HK-2 (cell line): ENCODE results near the gene MPC1.

ENCODE experiments used
- DNase-seq: peaks from one replicate; pipeline ENCODE4 v3.0.0-alpha.2; 2018; ENCODE audit not compliant: unreplicated experiment

The MPC1 gene

DNA sequence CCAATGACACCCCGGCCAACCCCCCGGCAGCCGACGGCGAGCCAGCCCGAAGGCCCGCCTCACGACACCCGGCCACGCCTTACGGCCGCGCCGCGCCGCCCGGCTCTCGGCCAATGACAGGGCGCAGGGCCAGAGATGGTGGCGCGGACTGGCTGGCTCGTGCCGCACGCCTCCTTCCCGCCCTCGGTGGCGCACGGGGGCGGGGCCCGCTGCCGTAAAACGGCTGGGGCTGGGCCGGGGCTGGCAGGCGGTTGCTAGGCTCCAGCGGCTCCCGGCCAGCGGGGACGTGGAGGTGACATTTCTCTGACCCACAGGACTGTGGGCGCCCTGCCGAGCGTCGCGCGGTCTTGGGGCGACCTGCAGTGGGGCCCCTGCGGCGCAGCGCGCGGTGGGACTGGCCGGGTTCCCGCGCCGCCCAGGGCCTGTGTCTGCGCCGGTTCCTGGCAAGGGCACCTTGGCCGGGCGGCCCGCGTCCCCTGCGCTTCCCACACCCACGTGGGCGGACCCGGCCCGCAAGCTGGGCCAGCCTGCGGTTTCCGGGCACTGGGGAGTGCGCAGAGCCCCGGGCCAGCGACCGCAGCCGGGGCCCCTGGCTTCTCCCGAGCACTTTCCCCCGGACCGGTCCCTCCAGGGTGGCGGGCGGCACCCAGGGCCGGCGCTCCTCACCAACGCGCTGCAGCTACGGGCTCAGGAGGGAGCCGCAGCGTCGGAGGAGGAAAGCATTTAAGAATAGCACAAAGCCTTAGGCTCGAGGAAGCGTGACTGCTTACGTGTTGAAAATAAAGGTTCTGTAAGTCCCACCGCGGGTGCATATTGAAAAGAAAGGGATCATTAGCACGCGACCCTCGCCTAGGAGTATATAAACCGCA, at the start of gene MPC1:
TSS of gene MPC1 (minus strand) at position 8 of the 869 bp plus-strand sequence. CDS start 64 bp downstream, outside the sequence.
- peak; percentile 95 for DNase-seq

DNA sequence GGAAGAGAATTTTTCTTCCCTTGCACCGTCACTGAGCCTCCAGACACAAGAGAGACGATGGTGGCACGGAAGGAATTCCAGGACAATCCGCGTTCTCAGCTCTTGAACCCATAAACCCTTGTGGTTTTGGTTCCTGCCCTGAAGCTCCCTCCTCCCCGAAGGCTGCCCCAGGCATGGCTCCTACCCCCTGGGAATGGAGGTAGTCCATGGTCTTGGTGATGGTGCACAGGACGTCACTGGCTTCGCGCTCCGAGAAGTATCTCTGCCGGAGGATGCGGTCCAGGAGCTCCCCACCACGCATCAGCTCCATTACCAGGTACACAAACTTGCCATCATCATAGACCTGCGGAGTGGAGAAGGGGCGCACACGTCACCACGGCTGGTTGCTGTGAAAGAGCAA, 47.5 kb upstream of the MPC1 start:
- no peak for DNase-seq

GRCh38 chr6:166424431-166424830, 41.7 kb upstream of the MPC1 start:
- no peak for DNase-seq

DNA sequence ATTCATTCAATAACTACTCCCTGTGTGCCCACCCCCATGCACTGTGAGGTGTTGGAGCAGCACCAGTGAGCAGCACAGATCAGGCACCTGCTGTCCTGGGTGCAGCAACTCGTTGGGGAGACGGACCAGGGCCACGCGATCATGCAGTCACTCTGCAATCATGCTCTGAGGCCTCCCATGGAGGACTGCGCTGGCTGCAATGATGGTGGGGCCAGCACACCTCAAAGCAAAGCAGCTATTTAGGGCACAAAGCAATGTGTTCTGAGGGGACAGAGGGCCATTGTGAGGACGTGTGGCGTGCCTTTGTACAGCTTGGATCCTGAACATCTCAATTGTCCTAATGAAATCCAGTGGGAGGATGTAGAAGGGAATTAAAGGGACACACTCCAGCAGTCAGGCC, 41.0 kb upstream of the MPC1 start:
- no peak for DNase-seq

- DNase-seq: no peak
Observed at GRCh38 chr6:166423051-166423745, 40.5 kb upstream of the MPC1 start.

GRCh38 chr6:166422201-166422940, 39.6 kb upstream of the MPC1 start:
- no peak for DNase-seq

- DNase-seq: no peak
Observed at GRCh38 chr6:166420351-166420750, 37.6 kb upstream of the MPC1 start.

DNA sequence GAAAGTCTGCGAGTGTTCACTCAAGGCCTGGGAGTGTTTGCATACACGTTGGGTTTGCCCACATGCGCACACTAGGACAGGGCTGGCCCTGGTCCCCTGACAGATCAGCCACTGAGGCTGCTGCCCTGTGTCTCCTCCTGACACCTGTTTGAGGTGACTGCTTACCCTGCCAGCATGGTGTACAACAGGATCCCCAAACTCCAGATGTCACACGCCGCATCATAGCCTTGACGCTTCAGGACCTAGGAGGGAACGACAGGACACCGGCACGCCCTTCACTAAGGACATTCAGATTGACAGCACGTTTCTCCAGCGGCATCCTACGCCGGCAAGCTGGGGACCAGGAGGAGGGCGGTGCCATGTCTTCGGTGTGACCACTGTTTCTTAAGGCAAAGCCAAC, 37.0 kb upstream of the MPC1 start:
- DNase-seq: no peak

GRCh38 chr6:166419286-166419685, 36.5 kb upstream of the MPC1 start:
- peak; percentile 22 for DNase-seq

- DNase-seq: no peak
Observed at GRCh38 chr6:166418691-166419143, 36.0 kb upstream of the MPC1 start.

DNA sequence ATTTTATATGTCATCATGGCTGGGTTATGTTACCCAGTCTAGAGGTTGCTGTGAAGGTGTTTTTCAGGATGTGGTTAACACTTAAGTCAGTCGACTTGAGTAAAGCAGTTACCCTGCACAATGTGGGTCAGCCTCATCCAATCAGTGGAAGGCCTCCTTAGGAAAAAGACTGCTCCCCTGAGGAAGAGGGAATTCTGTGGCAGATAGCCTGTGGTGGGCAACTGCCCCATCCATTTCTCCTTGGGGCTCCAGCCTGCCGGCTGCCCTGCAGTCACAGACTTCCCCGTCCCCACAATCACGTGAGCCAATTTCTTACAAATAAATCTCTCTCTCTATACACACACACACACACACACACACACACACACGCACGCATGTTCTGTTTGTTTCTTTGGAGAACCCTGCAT, 34.5 kb upstream of the MPC1 start:
- DNase-seq: no peak

DNA sequence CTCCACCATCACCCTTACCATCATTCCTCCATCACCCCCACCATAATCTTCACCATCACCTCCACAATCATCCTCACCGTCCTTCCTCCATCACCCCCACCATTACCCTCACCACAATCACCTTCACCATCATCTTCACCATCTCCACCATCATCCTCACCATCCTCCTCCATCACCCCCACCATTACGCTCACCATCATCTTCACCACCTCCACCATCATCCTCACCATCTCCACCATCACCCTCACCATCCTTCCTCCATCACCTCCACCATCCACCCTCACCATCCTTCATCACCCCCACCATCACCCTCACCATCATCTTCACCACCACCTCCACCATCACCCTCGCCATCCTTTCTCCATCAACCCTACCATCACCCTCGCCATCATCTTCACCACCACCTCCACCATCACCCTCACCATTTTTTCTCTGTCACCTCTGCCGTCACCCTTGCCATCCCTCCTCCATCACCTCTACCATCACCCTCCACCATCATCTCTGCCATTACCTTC, 33.1 kb upstream of the MPC1 start:
- no peak for DNase-seq

DNA sequence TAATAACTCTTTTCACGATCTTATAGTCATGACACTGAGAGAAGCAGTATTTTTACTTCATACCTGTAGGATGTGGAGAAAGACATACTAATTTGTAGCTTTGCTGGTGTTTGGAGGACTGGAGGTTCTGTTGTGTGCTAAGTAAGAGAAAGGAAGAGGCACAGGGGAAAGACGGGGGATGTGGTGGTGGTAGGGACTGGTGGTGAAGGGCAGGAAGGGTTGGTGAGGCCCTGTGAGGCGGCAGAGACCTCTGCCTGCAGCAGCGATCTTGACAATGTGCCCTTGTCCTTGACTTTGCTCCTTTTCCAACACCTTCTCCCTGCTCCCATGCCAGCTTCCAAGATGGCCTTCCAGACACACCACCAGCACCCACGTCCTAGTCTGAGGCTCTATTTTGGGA, 32.6 kb upstream of the MPC1 start:
- DNase-seq: no peak

DNA sequence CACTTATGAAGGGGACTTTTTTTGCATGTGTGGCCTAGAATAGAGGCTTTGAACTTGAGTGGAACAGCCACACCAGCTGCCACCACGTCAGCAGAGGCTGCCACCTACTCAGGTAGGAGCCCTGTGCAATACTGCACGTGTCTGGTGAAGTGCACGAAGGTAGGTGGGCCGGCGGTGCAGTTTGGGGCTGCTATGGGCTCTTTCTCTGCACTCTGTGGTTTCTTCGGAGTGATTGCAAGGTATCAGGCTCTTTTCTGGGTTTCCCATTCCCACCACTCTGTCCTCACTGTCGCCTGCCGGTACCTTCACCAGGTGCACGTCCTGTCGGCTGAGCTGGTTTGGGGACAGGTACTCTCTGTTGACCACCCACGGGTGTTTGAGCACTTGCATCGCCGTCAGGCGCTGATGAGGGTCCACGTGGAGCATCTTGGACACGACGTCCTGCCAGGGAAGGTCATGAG, 30.8 kb upstream of the MPC1 start:
- no peak for DNase-seq

GRCh38 chr6:166412911-166413384, 30.2 kb upstream of the MPC1 start:
- no peak for DNase-seq

DNA sequence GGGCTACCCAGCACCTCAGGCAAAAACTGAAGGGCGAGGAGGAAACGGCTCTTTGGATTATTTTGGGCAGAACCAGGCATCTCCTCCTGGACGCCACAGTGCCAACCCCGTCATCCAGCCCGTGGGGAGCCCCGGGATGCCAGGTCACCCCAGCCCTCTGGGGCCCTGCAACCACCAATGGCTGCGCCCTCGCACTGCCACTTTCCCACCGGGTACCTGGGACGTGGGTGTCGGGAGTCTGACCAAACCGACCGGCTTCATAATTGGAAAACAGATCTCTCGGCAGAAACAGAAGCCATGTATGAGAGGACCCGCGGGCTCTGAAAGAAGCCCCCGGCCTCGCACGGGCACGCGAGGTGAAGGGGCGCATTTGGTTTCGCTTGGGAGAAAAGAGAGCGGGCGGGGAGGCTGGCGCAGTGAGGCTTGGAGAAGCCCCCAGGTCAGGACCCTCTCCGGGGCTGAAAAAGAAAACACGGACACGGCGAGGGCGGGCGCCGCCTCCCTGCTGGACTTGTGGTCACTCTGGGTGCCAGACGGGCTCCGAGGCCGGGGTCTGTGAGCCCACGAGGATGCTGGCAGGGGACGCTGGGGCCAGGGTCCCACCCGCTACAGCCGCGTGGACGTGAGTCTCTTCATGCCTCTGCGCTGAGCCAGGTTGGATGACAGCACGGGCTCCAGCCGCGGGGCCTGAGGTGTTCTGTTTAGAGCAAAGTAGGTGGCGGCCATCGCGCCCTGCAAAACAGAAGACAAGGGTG, 29.6 kb upstream of the MPC1 start:
- no peak for DNase-seq

- no peak for DNase-seq
Observed at GRCh38 chr6:166411721-166412151, 29.0 kb upstream of the MPC1 start.

DNA sequence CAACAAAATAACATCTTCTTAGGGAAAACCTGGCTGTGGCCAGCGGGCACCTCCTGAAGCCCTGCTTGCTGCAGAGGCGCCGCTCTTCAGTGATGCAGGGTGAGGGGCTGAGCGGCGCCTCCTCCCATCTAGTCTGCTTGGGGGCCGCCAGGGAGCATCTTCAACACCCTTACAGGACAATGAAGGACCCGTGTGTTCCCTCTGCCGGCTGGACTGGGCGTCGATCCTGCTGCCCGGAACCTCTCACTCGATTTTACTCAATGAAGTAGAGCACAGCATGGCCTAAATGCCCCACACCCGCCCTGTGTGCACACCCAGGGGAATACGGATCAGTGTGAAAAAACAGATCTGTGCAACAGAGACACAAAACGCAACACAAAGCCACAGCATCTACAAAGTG, 28.5 kb upstream of the MPC1 start:
- DNase-seq: no peak

DNA sequence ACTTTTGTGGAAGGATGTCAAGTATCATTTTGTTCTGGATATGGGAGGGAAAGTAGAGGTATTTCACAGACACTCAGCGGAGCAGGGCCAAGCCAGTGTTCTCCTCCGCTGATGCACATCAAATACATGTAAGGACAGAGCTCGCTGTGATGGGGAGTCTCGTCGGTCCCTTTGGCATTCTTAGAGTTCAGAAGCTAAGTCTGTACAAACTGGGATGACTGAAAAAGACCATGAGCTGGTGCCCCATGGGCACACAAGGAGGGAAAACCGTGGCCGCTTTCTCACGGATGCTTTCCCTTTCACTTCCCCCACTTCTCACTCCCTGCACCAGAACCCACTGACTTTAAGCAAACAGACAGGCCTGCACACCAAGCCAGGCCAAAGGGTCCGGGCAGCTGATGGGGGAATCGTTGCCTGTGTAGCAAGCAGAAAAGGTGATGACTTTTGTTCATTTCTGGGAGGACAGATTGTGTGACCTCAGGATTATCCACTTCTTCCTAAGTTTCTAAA, 27.7 kb upstream of the MPC1 start:
- no peak for DNase-seq

DNA sequence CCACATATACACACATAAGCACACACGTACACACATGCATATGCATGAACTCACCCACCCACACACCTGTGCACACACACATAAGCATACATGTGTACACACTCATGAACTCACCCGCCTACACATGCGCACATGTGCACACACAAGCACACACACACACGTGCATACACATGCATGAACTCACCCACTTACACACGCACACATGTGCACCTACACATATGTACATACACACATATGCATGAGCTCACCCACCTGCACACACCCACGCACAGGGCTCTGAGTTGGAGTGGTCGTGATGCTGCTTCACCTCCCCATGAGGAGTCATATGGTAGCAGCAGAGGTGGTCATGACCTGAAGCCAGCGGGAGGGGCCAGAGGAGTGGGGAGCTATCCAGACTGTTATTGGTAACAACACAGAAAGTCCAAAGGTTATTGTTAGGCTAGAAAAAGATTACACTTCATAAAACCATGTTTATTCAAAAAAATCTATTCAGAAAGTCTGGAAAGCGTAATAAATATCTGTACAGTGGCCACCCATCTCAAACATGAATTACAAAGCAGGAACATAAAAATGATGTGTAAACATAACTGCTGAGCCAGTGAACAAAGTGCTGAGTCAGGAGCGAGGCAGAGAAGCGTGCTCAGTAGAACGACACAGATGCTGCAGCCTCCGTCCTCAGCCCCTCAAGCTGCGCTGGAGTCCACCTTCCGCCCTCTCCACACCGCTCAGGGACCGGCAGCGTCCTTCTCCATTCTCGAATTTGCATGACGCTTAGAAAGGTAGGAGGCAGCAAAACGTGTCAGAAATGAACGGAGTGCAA, 26.4 kb upstream of the MPC1 start:
- DNase-seq: no peak
